ENCODE data around the gene PRKCZ.

The PRKCZ gene

DNA sequence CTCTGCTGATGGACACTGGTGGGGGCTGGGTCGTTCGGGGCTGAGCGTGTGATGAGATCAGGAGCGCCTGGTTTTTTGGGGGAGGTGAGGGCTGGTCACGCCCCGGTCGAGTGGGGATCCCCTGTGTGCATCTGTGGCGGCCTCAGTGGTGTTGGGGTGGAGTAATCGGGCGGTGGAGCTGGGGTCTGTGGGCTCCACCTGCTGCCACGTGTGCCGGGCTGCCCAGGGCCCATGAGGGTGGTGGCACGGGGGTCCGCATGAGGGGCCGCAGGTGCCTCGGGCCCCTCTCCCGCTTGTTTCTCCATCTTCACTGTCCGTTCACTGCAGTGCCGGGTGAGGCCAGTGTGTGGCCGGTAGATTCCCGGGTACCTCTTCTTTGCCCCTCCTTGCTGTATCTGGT, 17.2 kb downstream of the PRKCZ start:
- Histone ChIP-seq H3K27ac (replicated peaks) (no peak overlapping the region), H3K4me3 (replicated peaks; ENCODE audit: insufficient read depth, low read length) (no peak overlapping the region), H3K27me3 (ENCODE audit: insufficient read depth, poor library complexity, severe bottlenecking) (peaks cover 2% of the 10 kb centered on the region)
- no peak for TF ChIP-seq GABPA (IDR thresholded peaks at IDR 0.05; ENCODE audit: low read depth)
- no peak for TF ChIP-seq SPI1 (IDR thresholded peaks at IDR 0.05; ENCODE audit: borderline replicate concordance, low read depth)
- TF ChIP-seq POLR2AphosphoS5 (IDR thresholded peaks at IDR 0.05; ENCODE audit: low read depth), result no peak
- TF ChIP-seq, protein P1, sequence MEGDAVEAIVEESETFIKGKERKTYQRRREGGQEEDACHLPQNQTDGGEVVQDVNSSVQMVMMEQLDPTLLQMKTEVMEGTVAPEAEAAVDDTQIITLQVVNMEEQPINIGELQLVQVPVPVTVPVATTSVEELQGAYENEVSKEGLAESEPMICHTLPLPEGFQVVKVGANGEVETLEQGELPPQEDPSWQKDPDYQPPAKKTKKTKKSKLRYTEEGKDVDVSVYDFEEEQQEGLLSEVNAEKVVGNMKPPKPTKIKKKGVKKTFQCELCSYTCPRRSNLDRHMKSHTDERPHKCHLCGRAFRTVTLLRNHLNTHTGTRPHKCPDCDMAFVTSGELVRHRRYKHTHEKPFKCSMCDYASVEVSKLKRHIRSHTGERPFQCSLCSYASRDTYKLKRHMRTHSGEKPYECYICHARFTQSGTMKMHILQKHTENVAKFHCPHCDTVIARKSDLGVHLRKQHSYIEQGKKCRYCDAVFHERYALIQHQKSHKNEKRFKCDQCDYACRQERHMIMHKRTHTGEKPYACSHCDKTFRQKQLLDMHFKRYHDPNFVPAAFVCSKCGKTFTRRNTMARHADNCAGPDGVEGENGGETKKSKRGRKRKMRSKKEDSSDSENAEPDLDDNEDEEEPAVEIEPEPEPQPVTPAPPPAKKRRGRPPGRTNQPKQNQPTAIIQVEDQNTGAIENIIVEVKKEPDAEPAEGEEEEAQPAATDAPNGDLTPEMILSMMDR (IDR thresholded peaks at IDR 0.05; ENCODE audit: insufficient read depth, low read length), result no peak
- TF ChIP-seq, protein P2, sequence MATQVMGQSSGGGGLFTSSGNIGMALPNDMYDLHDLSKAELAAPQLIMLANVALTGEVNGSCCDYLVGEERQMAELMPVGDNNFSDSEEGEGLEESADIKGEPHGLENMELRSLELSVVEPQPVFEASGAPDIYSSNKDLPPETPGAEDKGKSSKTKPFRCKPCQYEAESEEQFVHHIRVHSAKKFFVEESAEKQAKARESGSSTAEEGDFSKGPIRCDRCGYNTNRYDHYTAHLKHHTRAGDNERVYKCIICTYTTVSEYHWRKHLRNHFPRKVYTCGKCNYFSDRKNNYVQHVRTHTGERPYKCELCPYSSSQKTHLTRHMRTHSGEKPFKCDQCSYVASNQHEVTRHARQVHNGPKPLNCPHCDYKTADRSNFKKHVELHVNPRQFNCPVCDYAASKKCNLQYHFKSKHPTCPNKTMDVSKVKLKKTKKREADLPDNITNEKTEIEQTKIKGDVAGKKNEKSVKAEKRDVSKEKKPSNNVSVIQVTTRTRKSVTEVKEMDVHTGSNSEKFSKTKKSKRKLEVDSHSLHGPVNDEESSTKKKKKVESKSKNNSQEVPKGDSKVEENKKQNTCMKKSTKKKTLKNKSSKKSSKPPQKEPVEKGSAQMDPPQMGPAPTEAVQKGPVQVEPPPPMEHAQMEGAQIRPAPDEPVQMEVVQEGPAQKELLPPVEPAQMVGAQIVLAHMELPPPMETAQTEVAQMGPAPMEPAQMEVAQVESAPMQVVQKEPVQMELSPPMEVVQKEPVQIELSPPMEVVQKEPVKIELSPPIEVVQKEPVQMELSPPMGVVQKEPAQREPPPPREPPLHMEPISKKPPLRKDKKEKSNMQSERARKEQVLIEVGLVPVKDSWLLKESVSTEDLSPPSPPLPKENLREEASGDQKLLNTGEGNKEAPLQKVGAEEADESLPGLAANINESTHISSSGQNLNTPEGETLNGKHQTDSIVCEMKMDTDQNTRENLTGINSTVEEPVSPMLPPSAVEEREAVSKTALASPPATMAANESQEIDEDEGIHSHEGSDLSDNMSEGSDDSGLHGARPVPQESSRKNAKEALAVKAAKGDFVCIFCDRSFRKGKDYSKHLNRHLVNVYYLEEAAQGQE (IDR thresholded peaks at IDR 0.05; ENCODE audit: insufficient replicate concordance, low read depth), result no peak
- DNase-seq (ENCODE audit: low read depth in 1 of 2, low spot score in 1 of 2), result no peak

DNA sequence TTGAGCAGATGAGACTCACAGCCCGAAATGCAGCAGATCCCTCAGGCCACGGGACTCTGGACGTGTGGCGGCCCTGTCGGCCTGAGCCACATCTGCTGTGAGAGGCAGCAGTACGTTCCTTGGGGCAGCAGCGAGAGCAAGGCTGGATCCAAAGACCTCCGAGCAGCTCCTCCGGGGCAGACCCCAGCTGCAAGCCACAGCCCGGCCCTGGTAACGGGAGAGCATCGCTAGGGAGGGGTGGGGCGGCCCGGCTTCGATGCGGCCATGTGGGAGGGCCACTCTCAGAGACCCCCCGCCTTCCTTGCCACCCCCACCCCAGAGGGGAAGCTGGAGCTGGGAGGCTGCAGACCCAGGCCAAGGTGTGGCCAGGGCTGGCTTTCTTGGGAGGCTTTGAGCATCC, 17.8 kb downstream of the PRKCZ start:
- H3K4me3 ChIP-seq (replicated peaks; ENCODE audit: insufficient read depth, low read length), result no peak overlapping the region
- no peak for TF ChIP-seq SPI1 (IDR thresholded peaks at IDR 0.05; ENCODE audit: borderline replicate concordance, low read depth)
- no peak for TF ChIP-seq POLR2AphosphoS5 (IDR thresholded peaks at IDR 0.05; ENCODE audit: low read depth)
- no peak for TF ChIP-seq GABPA (IDR thresholded peaks at IDR 0.05; ENCODE audit: low read depth)
- TF ChIP-seq, protein P1 (IDR thresholded peaks at IDR 0.05; ENCODE audit: insufficient read depth, low read length), result no peak
- TF ChIP-seq, protein P2 (IDR thresholded peaks at IDR 0.05; ENCODE audit: insufficient replicate concordance, low read depth), result no peak
- no peak overlapping the region for H3K27ac ChIP-seq (replicated peaks)
- DNase-seq (ENCODE audit: low read depth in 1 of 2, low spot score in 1 of 2), result no peak
- peaks cover 2% of the 10 kb centered on the region for H3K27me3 ChIP-seq (ENCODE audit: insufficient read depth, poor library complexity, severe bottlenecking)

DNA sequence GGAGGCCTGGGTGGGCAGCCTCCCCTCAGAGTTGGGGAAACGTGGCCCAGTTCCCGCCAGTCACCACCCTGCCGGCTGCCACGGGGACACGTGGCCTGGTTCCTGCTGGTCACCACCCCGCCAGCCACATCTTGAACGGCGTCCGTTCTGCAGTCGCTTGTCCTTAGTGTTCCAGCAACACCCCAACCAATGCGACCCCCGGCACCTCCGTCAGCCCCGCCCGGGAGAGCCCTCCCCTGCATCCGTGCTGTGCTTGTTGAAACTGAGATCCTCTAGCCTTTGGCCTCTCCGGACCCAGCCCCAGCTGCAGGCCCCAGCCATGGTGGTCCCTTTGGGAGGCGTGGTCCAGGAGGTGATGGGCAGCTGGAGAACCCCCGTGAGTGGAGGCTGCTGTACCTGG, 18.7 kb downstream of the PRKCZ start:
- no peak overlapping the region for H3K27ac ChIP-seq (replicated peaks)
- TF ChIP-seq, protein P1 (IDR thresholded peaks at IDR 0.05; ENCODE audit: insufficient read depth, low read length), result no peak
- TF ChIP-seq, protein P2 (IDR thresholded peaks at IDR 0.05; ENCODE audit: insufficient replicate concordance, low read depth), result no peak
- TF ChIP-seq SPI1 (IDR thresholded peaks at IDR 0.05; ENCODE audit: borderline replicate concordance, low read depth), result no peak
- TF ChIP-seq POLR2AphosphoS5 (IDR thresholded peaks at IDR 0.05; ENCODE audit: low read depth), result no peak
- TF ChIP-seq GABPA (IDR thresholded peaks at IDR 0.05; ENCODE audit: low read depth), result no peak
- H3K4me3 ChIP-seq (replicated peaks; ENCODE audit: insufficient read depth, low read length), result no peak overlapping the region
- DNase-seq (ENCODE audit: low read depth in 1 of 2, low spot score in 1 of 2), result no peak
- peaks cover 2% of the 10 kb centered on the region for H3K27me3 ChIP-seq (ENCODE audit: insufficient read depth, poor library complexity, severe bottlenecking)

Data from HL-60 (cell line).